Hepatocyte (in vitro differentiated cells): ENCODE measurements around the gene STPG1. TPM values are rescaled to one million over a fixed set of nuclear protein-coding genes. Genes with fewer than 3 reads are reported as not detected.

ENCODE experiments used
- DNase-seq: peaks from one replicate; pipeline ENCODE4 v3.0.0-alpha.2; 2016; ENCODE audit warnings: low spot score
- H2AFZ ChIP-seq: fragments of 200-600 bp; sonication (generic); 2 replicates; pipeline ENCODE4 v1.6.0; 2016; ENCODE audit warnings: antibody characterized with exemption, mild to moderate bottlenecking
- H3K27ac ChIP-seq: fragments of 200-600 bp; sonication (generic); 2 replicates; pipeline ENCODE4 v1.5.1; 2016; ENCODE audit warnings: mild to moderate bottlenecking
- H3K27me3 ChIP-seq: fragments of 200-600 bp; sonication (generic); 2 replicates; pipeline ENCODE4 v1.6.1; 2016
- H3K36me3 ChIP-seq: fragments of 200-600 bp; sonication (generic); replicated peaks from 2 replicates; pipeline ENCODE4 v1.5.1; 2016; ENCODE audit warnings: low read depth; ENCODE audit not compliant: insufficient read depth
- H3K4me1 ChIP-seq: fragments of 200-600 bp; sonication (generic); 2 replicates; pipeline ENCODE4 v1.5.1; 2016; ENCODE audit warnings: mild to moderate bottlenecking, moderate library complexity; ENCODE audit not compliant: insufficient read depth
- H3K4me2 ChIP-seq: fragments of 200-600 bp; sonication (generic); 2 replicates; pipeline ENCODE4 v1.6.0; 2016
- H3K4me3 ChIP-seq: fragments of 200-600 bp; sonication (generic); 2 replicates; pipeline ENCODE4 v1.5.1; 2016; ENCODE audit warnings: mild to moderate bottlenecking
- H3K79me2 ChIP-seq: fragments of 200-600 bp; sonication (generic); 2 replicates; pipeline ENCODE4 v1.6.0; 2017; ENCODE audit warnings: mild to moderate bottlenecking
- H3K9me2 ChIP-seq: fragments of 200-600 bp; sonication (generic); replicated peaks from 2 replicates; pipeline ENCODE4 v1.6.0; 2017; ENCODE audit warnings: mild to moderate bottlenecking; ENCODE audit not compliant: insufficient read depth
- H3K9me3 ChIP-seq: fragments of 200-600 bp; sonication (generic); 2 replicates; pipeline ENCODE4 v1.5.1; 2016; ENCODE audit warnings: low read depth, mild to moderate bottlenecking
- H4K20me1 ChIP-seq: fragments of 200-600 bp; sonication (generic); 2 replicates; pipeline ENCODE4 v1.6.0; 2016; ENCODE audit warnings: mild to moderate bottlenecking; ENCODE audit not compliant: insufficient read depth, poor library complexity, severe bottlenecking
- EZH2 ChIP-seq: fragments of 200-600 bp; sonication (generic); IDR thresholded peaks from 2 replicates; pipeline ENCODE4 v1.6.1; 2016; ENCODE audit warnings: antibody characterized with exemption, mild to moderate bottlenecking, borderline replicate concordance
- EZH2phosphoT487 ChIP-seq: fragments of 200-600 bp; sonication (generic); IDR thresholded peaks from one replicate; pipeline ENCODE4 v1.6.1; 2018; ENCODE audit warnings: antibody characterized with exemption, mild to moderate bottlenecking, low read depth, moderate library complexity; ENCODE audit not compliant: unreplicated experiment, severe bottlenecking
- WGBS: methylation state at CpG from one replicate; pipeline ENCODE4 v1.1.6; 2016; ENCODE audit warnings: low lambda C conversion rate; ENCODE audit errors: missing lambda C conversion rate; 5-methylcytosine and 5-hydroxymethylcytosine counted together
- polyA plus RNA-seq: library from polyadenylated mRNA; unstranded; fragments of >200 nt; fragmentation: Nextera tagmentation; extraction: Ambion mirVana; gene quantifications from 2 replicates; pipeline ENCODE4 v1.2.1, GENCODE V29; 2016
- total RNA-seq: library from RNA; depleted of rRNA; stranded (reverse); fragments of >200 nt; gene quantifications from 2 replicates; pipeline ENCODE4 v1.2.3, GENCODE V29; 2014
- TF ChIP-seq, protein P1 (sequence below): fragments of 200-600 bp; sonication (generic); IDR thresholded peaks from 2 replicates; pipeline ENCODE4 v1.5.1; 2016; ENCODE audit warnings: antibody characterized with exemption, mild to moderate bottlenecking; ENCODE audit not compliant: poor library complexity

STPG1 gene
- total and polyA plus RNA-seq, 2 experiments from 2014 or later, result 3.5 to 4.3 TPM

GRCh38 chr1:24421502-24421901 is 7.9 kb upstream of the STPG1 start:
- Histone ChIP-seq H3K4me3 (no peak overlapping the region), H3K27me3 (no peaks in the 10 kb centered on the region), H3K79me2 (peaks cover 10% of the 10 kb centered on the region), H3K36me3 (no peaks in the 10 kb centered on the region), H3K9me2 (no peaks in the 10 kb centered on the region), H4K20me1 (no peaks in the 10 kb centered on the region), H3K27ac (no peak overlapping the region), H3K9me3 (no peaks in the 10 kb centered on the region), H2AFZ (no peak overlapping the region), H3K4me2 (no peak overlapping the region), H3K4me1 (peaks cover 13% of the 10 kb centered on the region)
- no peak for DNase-seq
- 92% methylated on average over 2 of the region's 2 CpGs for WGBS
- no peak for TF ChIP-seq EZH2phosphoT487

DNA sequence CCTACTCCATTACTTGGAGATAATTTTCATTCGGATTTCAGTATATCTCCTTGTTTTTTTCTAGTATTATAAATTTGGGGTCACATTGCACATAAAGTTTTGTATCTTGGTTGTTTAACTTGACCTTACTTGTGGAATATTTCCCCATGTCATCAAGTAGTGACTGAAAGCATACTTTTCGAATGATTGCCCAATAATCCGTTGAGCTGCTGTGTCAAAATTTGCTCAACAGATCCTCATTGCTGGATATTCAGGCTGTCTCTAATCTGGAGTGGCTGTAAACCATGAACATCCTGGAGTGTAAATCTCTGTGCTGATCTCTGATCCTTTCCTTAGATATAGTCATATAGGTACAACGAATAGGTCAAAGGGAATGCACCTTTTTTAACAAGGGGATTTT is 7.0 kb upstream of the STPG1 start:
- TF ChIP-seq, protein P1, sequence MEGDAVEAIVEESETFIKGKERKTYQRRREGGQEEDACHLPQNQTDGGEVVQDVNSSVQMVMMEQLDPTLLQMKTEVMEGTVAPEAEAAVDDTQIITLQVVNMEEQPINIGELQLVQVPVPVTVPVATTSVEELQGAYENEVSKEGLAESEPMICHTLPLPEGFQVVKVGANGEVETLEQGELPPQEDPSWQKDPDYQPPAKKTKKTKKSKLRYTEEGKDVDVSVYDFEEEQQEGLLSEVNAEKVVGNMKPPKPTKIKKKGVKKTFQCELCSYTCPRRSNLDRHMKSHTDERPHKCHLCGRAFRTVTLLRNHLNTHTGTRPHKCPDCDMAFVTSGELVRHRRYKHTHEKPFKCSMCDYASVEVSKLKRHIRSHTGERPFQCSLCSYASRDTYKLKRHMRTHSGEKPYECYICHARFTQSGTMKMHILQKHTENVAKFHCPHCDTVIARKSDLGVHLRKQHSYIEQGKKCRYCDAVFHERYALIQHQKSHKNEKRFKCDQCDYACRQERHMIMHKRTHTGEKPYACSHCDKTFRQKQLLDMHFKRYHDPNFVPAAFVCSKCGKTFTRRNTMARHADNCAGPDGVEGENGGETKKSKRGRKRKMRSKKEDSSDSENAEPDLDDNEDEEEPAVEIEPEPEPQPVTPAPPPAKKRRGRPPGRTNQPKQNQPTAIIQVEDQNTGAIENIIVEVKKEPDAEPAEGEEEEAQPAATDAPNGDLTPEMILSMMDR, result no peak
- no peak for TF ChIP-seq EZH2phosphoT487
- no peak for TF ChIP-seq EZH2
- Histone ChIP-seq H3K27ac (no peak overlapping the region), H3K27me3 (no peaks in the 10 kb centered on the region), H3K9me3 (no peaks in the 10 kb centered on the region), H3K36me3 (no peaks in the 10 kb centered on the region), H3K79me2 (peaks cover 10% of the 10 kb centered on the region), H3K9me2 (no peaks in the 10 kb centered on the region), H3K4me1 (peaks cover 16% of the 10 kb centered on the region), H2AFZ (no peak overlapping the region), H3K4me2 (no peak overlapping the region), H3K4me3 (no peak overlapping the region), H4K20me1 (no peaks in the 10 kb centered on the region)
- no peak for DNase-seq
- WGBS, result 70% methylated on average over 4 of the region's 4 CpGs

DNA sequence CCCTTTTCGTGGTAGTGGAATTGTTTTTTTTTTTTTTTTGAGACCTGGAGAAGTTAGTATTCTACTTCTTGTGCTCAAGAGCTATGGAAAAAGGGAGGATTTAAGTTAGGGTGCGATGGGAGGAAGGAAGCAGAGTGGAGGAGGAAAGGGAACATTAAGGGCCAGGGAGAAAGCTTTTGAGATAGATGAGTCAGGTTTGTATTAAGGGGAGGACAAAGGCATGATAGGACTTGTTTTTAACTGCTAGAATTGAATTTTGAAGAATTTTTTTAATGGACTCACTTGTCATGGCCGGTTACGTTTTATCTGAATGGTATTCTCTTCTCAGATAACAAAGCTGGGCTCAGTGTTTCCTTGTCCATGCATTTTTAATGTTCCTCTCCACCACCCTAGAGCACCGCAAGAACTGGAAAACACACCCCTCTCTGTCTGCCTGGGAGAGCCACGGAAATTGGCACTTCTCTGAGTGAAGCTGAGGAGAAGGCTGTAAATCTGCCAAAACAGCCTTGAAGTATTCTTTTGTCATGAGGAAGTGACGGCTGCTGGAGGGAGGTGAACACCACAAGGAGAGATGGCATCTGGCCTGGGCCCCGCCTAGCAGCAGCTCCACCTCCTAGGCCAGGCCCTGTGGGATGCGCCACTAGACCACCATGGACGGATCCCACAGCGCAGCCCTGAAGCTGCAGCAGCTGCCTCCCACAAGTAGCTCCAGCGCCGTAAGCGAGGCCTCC is 5.5 kb upstream of the STPG1 start:
- H3K9me3 ChIP-seq, result no peaks in the 10 kb centered on the region
- WGBS, result 88% methylated on average over 14 of the region's 14 CpGs
- H3K4me3 ChIP-seq, result no peak overlapping the region
- H3K36me3 ChIP-seq, result no peaks in the 10 kb centered on the region
- H3K4me1 ChIP-seq, result peaks cover 16% of the 10 kb centered on the region
- H3K4me2 ChIP-seq, result no peak overlapping the region
- no peak overlapping the region for H2AFZ ChIP-seq
- H3K9me2 ChIP-seq, result no peaks in the 10 kb centered on the region
- peak overlapping the region; percentile 55 for H3K27ac ChIP-seq
- H4K20me1 ChIP-seq, result no peaks in the 10 kb centered on the region
- DNase-seq, result no peak
- H3K79me2 ChIP-seq, result peaks cover 10% of the 10 kb centered on the region
- TF ChIP-seq EZH2phosphoT487 (no peak), EZH2 (no peak)
- TF ChIP-seq, protein P1, result no peak
- H3K27me3 ChIP-seq, result no peaks in the 10 kb centered on the region

DNA sequence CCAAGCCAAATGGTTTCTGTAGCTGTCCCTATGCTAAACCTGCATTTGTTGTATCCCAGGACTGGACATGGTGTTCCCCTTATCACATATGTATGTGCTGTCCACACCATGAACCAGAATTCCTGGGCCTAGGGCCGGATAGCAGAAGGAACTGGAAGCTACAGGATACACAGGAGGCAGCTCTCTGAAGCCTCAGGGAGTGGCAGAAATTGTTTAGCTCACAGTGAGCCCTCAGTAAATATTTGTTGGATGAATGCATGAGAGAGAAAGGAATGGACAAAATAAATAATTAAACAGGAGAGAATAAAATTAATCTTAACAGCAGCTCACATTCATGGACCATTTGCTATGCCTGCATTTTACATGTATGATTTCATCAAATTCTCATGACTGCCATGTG is 4.1 kb upstream of the STPG1 start:
- H4K20me1 ChIP-seq, result no peaks in the 10 kb centered on the region
- H3K79me2 ChIP-seq, result peaks cover 10% of the 10 kb centered on the region
- no peak for DNase-seq
- H3K4me3 ChIP-seq, result no peak overlapping the region
- WGBS, result 77% methylated on average over 1 of the region's 1 CpG
- no peaks in the 10 kb centered on the region for H3K9me3 ChIP-seq
- no peak overlapping the region for H2AFZ ChIP-seq
- H3K27me3 ChIP-seq, result no peaks in the 10 kb centered on the region
- H3K9me2 ChIP-seq, result no peaks in the 10 kb centered on the region
- peak overlapping the region; percentile 86 for H3K4me2 ChIP-seq
- H3K36me3 ChIP-seq, result no peaks in the 10 kb centered on the region
- H3K27ac ChIP-seq, result peak overlapping the region; percentile 68
- peaks cover 19% of the 10 kb centered on the region for H3K4me1 ChIP-seq
- TF ChIP-seq EZH2 (no peak), EZH2phosphoT487 (no peak)
- TF ChIP-seq, protein P1, result no peak
